Esophagus muscularis mucosa (tissue), 4 donors: Measurements from ENCODE around the gene CLCN7. TPM values are rescaled to one million over a fixed set of nuclear protein-coding genes. Genes with fewer than 3 reads are reported as not detected.

ENCODE experiments used
- DNase-seq: peaks from one replicate; pipeline ENCODE4 v3.0.0-alpha.2; 2017; ENCODE audit errors: extremely low spot score
- H3K27ac ChIP-seq, 4 donors: fragments of 200-600 bp; sonication (generic); replicated peaks in 1 of 4; 1 replicate in 3 of 4; 2 replicates in 1 of 4; pipeline ENCODE4 v1.5.1; 2016 to 2019; ENCODE audit warnings: mild to moderate bottlenecking in 1 of 4
- H3K27me3 ChIP-seq, 4 donors: fragments of 200-600 bp; sonication (generic); one replicate each; pipeline versions ENCODE4 v1.5.1 to v1.6.0; 2016 to 2019
- H3K36me3 ChIP-seq, 4 donors: fragments of 200-600 bp; sonication (generic); one replicate each; pipeline ENCODE4 v1.5.1; 2016 to 2019
- H3K4me1 ChIP-seq, 4 donors: fragments of 200-600 bp; sonication (generic); one replicate each; pipeline ENCODE4 v1.5.1; 2016 to 2019
- H3K4me3 ChIP-seq, 4 donors: fragments of 200-600 bp; sonication (generic); 1 replicate in 2 of 4; 2 replicates in 2 of 4; pipeline ENCODE4 v1.5.1; 2016 to 2019; ENCODE audit warnings: mild to moderate bottlenecking in 4 of 4, moderate library complexity in 1 of 4
- H3K9me3 ChIP-seq, 4 donors: fragments of 200-600 bp; sonication (generic); 1 replicate in 3 of 4; 2 replicates in 1 of 4; pipeline ENCODE4 v1.5.1; 2016 to 2019
- EP300 ChIP-seq: sonication (generic); formaldehyde crosslinking; IDR thresholded peaks from one replicate; pipeline ENCODE4 v1.6.1; 2017; ENCODE audit warnings: antibody characterized with exemption
- POLR2A ChIP-seq: fragments of 450-650 bp; IDR thresholded peaks from one replicate; pipeline ENCODE4 v1.6.1; 2017; ENCODE audit warnings: antibody characterized with exemption, moderate library complexity, mild to moderate bottlenecking, low read depth
- POLR2AphosphoS5 ChIP-seq, 2 donors: sonication (generic); formaldehyde crosslinking; IDR thresholded peaks; one replicate each; pipeline ENCODE4 v1.6.1; 2017; ENCODE audit warnings: antibody characterized with exemption in 2 of 2
- WGBS: methylation state at CpG from one replicate; pipeline ENCODE4 v1.1.5; 2018; 5-methylcytosine and 5-hydroxymethylcytosine counted together
- intact Hi-C: fragments of 100-400 bp; cut with DNase I; formaldehyde crosslinking; loops from one replicate; pipeline ENCODE4 v1.15.1; 2023
- total RNA-seq, 4 donors: library from RNA; depleted of rRNA; stranded (reverse); fragments of >200 nt; gene quantifications; one replicate each; pipeline versions ENCODE4 v1.1.0 to v1.2.1, GENCODE V29; 2016
- TF ChIP-seq, protein P1 (sequence below), 3 experiments: fragments of 200-600 bp in 2 of 3; fragments of 450-650 bp in 1 of 3; sonication (generic) in 2 of 3; IDR thresholded peaks; one replicate each; pipeline ENCODE4 v1.5.1; 2017 to 2019; ENCODE audit warnings: antibody characterized with exemption in 3 of 3, mild to moderate bottlenecking in 2 of 3, moderate library complexity in 1 of 3

The CLCN7 gene
- total RNA-seq, 4 donors from 2014 or later, result 41.5 to 130 (median 71.9) TPM

DNA sequence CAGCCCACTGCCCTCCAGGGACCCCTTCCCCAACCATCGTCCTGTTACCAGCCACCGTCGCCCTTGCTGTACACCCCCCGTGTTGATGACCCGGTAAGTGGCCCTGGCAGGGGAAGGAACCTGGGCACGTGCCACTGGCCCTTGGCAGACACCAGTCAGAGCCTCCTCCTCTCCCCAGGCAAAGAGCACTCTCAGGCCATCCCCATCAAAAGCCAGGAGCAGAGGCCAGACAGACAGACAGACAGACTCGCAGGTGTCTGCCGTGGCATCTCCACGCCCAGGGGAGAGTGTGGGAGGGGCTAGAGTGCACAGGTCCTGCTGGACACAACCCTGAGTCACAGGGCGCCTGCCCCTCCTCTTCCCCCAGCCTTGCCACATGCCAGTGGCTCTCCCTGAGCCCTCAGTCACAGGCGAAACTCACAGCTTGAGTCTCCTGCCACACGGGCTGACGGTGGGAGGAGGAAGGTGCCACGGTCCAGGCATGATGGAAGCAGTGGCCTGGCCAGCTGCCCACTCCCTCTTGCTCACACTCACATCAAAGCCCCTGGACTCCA lies 7.8 kb downstream of the CLCN7 start:
- no peak for DNase-seq
- H3K36me3 ChIP-seq, result peaks cover 0 to 33% (median 17%) of the 10 kb centered on the region in 4 donors
- 79% methylated on average over 6 of the region's 14 CpGs for WGBS
- H3K4me3 ChIP-seq, result no peak overlapping the region
- no peak overlapping the region for H3K27ac ChIP-seq
- H3K9me3 ChIP-seq, result no peaks in the 10 kb centered on the region
- intact Hi-C loops, result no loop called here
- TF ChIP-seq POLR2AphosphoS5 (IDR thresholded peaks at IDR 0.05) (no peak), EP300 (no peak), POLR2A (no peak)
- TF ChIP-seq, protein P1, sequence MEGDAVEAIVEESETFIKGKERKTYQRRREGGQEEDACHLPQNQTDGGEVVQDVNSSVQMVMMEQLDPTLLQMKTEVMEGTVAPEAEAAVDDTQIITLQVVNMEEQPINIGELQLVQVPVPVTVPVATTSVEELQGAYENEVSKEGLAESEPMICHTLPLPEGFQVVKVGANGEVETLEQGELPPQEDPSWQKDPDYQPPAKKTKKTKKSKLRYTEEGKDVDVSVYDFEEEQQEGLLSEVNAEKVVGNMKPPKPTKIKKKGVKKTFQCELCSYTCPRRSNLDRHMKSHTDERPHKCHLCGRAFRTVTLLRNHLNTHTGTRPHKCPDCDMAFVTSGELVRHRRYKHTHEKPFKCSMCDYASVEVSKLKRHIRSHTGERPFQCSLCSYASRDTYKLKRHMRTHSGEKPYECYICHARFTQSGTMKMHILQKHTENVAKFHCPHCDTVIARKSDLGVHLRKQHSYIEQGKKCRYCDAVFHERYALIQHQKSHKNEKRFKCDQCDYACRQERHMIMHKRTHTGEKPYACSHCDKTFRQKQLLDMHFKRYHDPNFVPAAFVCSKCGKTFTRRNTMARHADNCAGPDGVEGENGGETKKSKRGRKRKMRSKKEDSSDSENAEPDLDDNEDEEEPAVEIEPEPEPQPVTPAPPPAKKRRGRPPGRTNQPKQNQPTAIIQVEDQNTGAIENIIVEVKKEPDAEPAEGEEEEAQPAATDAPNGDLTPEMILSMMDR (IDR thresholded peaks at IDR 0.05), result no peak
- peaks cover 9 to 33% (median 22%) of the 10 kb centered on the region in 4 donors for H3K4me1 ChIP-seq
- no peaks in the 10 kb centered on the region for H3K27me3 ChIP-seq

DNA sequence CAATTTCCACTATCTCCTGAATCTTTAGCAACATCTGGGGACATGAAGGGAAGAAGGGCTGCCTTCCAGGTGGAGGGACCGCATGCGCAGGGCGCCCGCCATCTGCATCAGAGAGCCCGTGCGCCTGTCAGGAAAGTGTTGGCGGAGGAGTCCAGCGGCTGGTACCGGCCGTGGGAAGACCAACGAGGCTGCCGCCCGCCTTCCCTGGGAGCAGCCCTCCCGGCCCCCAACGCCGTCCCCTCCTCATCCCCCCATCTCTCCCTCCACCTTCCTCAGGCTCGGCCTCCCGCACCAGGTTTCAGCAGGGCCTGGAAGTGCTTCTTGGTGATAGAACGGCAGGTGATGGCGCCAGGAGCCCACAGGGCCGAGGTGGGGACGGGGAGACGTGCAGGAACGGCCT lies 8.8 kb downstream of the CLCN7 start:
- TF ChIP-seq POLR2AphosphoS5 (IDR thresholded peaks at IDR 0.05) (no peak), POLR2A (no peak), EP300 (no peak)
- TF ChIP-seq, protein P1 (IDR thresholded peaks at IDR 0.05), result no peak
- H3K36me3 ChIP-seq, result peaks cover 6 to 41% (median 25%) of the 10 kb centered on the region in 4 donors
- no peaks in the 10 kb centered on the region for H3K27me3 ChIP-seq
- 88% methylated on average over 14 of the region's 24 CpGs for WGBS
- H3K4me3 ChIP-seq, result no peak overlapping the region
- peaks cover 9 to 23% (median 12%) of the 10 kb centered on the region in 4 donors for H3K4me1 ChIP-seq
- H3K9me3 ChIP-seq, result no peaks in the 10 kb centered on the region
- H3K27ac ChIP-seq, result no peak overlapping the region
- DNase-seq, result no peak
- intact Hi-C loops, result no loop called here

DNA sequence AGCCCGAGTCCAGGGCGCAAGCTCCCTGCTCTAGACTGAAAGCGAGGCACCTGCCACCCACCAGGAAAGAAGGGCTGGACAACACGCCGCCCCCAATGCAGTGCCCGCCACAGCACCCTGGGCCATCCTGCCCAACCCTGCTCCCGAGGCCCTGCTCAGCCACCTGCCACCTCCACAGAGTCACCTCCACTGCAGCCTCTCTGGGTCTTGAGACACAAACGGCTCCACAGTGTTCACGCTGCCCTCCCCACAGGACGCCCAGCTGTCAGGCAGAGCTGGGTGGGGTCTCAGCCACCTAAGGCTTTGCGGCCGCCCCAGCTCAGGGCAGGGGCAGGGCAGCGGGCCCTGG lies 9.3 kb downstream of the CLCN7 start:
- intact Hi-C loops, result no loop called here
- Histone ChIP-seq H3K36me3 (peaks cover 11 to 46% (median 30%) of the 10 kb centered on the region in 4 donors), H3K27ac (no peak overlapping the region), H3K9me3 (no peaks in the 10 kb centered on the region), H3K4me1 (peaks cover 4 to 18% (median 9%) of the 10 kb centered on the region in 4 donors), H3K27me3 (no peaks in the 10 kb centered on the region), H3K4me3 (no peak overlapping the region)
- no peak for TF ChIP-seq POLR2AphosphoS5 (IDR thresholded peaks at IDR 0.05)
- no peak for TF ChIP-seq POLR2A
- TF ChIP-seq, protein P1 (IDR thresholded peaks at IDR 0.05), result no peak
- TF ChIP-seq EP300, result no peak
- no peak for DNase-seq
- WGBS, result 93% methylated on average over 10 of the region's 13 CpGs

DNA sequence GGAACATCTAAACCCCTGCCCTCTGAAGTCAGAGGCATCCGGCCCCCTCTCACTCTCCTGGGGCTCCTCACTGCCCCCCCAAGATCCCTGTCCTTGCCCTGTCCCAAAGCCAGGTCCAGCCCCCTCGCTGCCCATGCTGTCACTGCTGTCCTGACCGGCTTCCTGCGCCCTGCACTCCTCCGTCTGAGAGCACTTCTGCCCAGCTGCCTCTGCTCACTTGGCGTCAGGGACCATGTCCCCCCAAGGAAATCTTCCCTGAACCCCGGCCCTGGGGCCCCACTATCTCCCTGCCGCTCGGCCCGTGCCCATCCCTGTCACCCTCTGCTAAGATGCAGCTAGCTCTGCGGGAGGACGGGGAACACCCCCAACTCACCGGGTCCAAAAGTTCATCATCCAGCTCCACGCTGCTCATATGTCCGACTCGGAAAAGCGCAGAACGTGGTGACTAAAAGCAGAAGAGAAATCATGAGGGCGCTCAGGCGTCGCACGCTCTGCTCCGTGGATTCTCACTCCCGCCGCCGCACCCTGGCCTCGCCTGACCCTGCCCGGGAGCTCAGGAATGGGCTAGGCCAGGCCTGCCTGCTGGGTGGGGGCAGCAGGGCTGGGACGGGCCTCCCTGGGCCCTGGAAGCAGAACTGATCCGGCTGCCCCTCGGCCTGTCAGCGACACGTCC lies 9.8 kb downstream of the CLCN7 start:
- H3K9me3 ChIP-seq, result no peaks in the 10 kb centered on the region
- no peak overlapping the region for H3K27ac ChIP-seq
- H3K4me3 ChIP-seq, result no peak overlapping the region
- no peak for DNase-seq
- H3K27me3 ChIP-seq, result no peaks in the 10 kb centered on the region
- intact Hi-C loops, result no loop called here
- peaks cover 16 to 51% (median 35%) of the 10 kb centered on the region in 4 donors for H3K36me3 ChIP-seq
- peaks cover 0 to 13% (median 5%) of the 10 kb centered on the region in 4 donors for H3K4me1 ChIP-seq
- 86% methylated on average over 21 of the region's 33 CpGs for WGBS
- TF ChIP-seq, protein P1 (IDR thresholded peaks at IDR 0.05), result no peak
- no peak for TF ChIP-seq POLR2AphosphoS5 (IDR thresholded peaks at IDR 0.05)
- TF ChIP-seq EP300, result no peak
- no peak for TF ChIP-seq POLR2A
